ENCODE data around the gene IRS1. TPM values are rescaled to one million over a fixed set of nuclear protein-coding genes. Genes with fewer than 3 reads are reported as not detected.

The IRS1 gene
- total RNA-seq, 6 experiments from 2014 or later, result 9.0 to 24.4 (median 15.8) TPM

DNA sequence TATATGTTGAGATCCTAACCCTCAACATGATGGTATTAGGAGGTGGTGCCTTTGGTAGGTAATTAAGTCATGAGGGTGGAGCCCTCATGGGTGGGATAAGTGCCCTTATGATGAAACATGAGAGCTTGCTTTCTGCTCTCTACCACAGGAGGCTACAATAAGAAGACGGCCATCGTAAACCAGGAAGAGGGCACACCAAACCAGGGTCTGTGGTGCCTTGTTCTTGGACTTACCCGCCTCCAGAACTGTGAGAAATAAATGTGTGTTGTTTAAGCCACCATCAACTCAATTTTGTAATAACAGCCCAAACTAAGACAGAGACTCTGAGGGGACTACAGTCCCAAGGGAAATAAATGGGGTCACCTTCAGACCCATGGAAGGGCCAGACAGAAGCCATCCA, 52.3 kb downstream of the IRS1 start:
- Histone ChIP-seq H3K4me3 (no peak overlapping the region), H3K36me3 (no peaks in the 10 kb centered on the region), H3K4me1 (peaks cover 0 to 15% (median 2%) of the 10 kb centered on the region in 4 donors), H3K27ac (no peak overlapping the region), H3K9me3 (no peaks in the 10 kb centered on the region), H3K27me3 (no peaks in the 10 kb centered on the region)
- intact Hi-C loops (cut with DNase I), result loop anchor here in 1 of 2 donors (10.0 kb wide), 1 partner anchor 48 kb away; the partner anchor contains the start of gene IRS1
- TF ChIP-seq, protein P1, sequence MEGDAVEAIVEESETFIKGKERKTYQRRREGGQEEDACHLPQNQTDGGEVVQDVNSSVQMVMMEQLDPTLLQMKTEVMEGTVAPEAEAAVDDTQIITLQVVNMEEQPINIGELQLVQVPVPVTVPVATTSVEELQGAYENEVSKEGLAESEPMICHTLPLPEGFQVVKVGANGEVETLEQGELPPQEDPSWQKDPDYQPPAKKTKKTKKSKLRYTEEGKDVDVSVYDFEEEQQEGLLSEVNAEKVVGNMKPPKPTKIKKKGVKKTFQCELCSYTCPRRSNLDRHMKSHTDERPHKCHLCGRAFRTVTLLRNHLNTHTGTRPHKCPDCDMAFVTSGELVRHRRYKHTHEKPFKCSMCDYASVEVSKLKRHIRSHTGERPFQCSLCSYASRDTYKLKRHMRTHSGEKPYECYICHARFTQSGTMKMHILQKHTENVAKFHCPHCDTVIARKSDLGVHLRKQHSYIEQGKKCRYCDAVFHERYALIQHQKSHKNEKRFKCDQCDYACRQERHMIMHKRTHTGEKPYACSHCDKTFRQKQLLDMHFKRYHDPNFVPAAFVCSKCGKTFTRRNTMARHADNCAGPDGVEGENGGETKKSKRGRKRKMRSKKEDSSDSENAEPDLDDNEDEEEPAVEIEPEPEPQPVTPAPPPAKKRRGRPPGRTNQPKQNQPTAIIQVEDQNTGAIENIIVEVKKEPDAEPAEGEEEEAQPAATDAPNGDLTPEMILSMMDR (IDR thresholded peaks at IDR 0.05), result no peak
- TF ChIP-seq POLR2A (IDR thresholded peaks at IDR 0.05), result no peak
- 94% methylated on average over 3 of the region's 3 CpGs for WGBS (ENCODE audit: insufficient coverage, low coverage, low lambda C conversion rate, missing lambda C conversion rate)
- DNase-seq, result no peak
- no peak for ATAC-seq

DNA sequence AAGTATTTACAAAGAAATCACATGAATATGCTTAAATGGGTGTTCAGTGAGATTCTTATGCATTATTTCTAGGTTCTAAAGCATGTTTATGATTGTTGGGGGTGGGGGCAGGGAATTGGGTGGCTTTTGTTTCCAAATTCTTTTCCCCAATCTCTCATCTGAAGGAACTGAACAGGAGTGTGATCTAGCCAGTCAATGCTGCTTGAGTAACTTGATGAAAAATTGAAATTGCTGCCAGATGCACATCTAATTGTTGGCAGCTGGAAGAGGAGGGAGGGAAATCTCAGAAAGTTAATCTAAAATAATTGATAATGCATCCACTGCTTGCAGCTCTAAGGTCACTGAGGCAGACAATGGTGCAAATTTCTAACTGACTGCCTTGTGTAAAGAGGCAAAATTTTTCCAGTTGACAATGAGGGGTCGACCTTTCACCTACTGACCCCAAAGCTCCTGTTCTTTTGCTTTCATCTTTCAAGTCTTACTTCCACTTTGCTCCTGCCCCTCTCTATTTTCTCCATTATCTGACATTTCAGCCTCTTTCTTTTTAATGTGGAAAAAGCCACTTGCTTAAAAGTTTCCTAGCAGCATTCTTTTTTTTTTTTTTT, 53.3 kb downstream of the IRS1 start:
- TF ChIP-seq POLR2A (IDR thresholded peaks at IDR 0.05), result no peak
- TF ChIP-seq, protein P1 (IDR thresholded peaks at IDR 0.05), result no peak
- H3K4me1 ChIP-seq, result peaks cover 0 to 22% (median 4%) of the 10 kb centered on the region in 4 donors
- ATAC-seq (no peak), DNase-seq (no peak)
- no peaks in the 10 kb centered on the region for H3K9me3 ChIP-seq
- no peaks in the 10 kb centered on the region for H3K36me3 ChIP-seq
- intact Hi-C loops (cut with DNase I), result loop anchor here in 1 of 2 donors (10.0 kb wide), 1 partner anchor 49 kb away; the partner anchor contains the start of gene IRS1
- H3K27ac ChIP-seq, result no peak overlapping the region
- no peaks in the 10 kb centered on the region for H3K27me3 ChIP-seq
- no peak overlapping the region for H3K4me3 ChIP-seq
- WGBS (ENCODE audit: insufficient coverage, low coverage, low lambda C conversion rate, missing lambda C conversion rate), result 29% methylated on average over 1 of the region's 1 CpG

DNA sequence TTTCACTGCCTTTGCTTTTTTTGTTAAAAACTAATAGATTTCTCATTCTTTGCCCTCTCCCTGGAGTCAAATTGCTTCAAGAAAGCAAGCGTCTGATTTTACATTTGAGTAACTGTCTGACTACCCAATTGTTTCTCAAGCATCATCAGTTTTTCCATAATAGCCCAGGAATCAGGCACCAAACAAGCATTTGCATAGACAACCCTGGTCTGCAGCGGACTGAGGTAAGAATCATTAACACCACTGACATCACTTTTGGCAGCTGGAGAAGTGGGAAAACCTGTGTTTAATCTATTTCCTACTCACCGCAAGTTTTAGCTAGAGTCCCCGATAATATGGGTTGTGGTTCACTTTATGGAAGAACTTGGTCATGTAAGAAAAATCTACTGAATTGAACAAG, 55.7 kb downstream of the IRS1 start:
- peaks cover 0 to 44% (median 13%) of the 10 kb centered on the region in 4 donors for H3K4me1 ChIP-seq
- ATAC-seq, result peak in 1 of 4 donors; percentile 50
- H3K27ac ChIP-seq, result no peak overlapping the region
- TF ChIP-seq, protein P1 (IDR thresholded peaks at IDR 0.05), result no peak
- TF ChIP-seq POLR2A (IDR thresholded peaks at IDR 0.05), result no peak
- intact Hi-C loops (cut with DNase I), result loop anchor here in 1 of 2 donors (10.0 kb wide), 1 partner anchor 51 kb away; the partner anchor contains the start of gene IRS1
- no peaks in the 10 kb centered on the region for H3K36me3 ChIP-seq
- DNase-seq, result no peak
- 56% methylated on average over 4 of the region's 4 CpGs for WGBS (ENCODE audit: insufficient coverage, low coverage, low lambda C conversion rate, missing lambda C conversion rate)
- H3K9me3 ChIP-seq, result no peaks in the 10 kb centered on the region
- H3K4me3 ChIP-seq, result no peak overlapping the region
- H3K27me3 ChIP-seq, result no peaks in the 10 kb centered on the region

DNA sequence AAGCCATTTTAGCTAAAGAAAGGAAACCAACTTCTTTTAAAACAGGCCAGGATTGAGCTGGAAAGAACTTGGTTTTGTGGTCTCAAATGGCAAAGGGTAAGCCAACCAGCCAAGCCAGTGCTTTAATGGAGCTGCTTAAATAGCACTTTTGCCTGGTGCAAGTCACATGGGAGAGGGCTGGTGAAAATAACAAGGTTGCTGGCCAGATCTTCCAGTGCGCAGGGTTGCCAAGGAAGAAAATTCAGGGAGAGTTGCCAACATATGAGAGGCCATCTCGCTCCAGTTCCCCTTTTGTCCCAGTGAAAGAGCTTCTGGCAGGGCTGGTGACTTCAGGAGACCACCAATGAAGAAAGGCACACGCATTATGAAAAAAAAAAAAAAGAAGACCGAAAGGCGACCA, 57.3 kb downstream of the IRS1 start:
- WGBS (ENCODE audit: insufficient coverage, low coverage, low lambda C conversion rate, missing lambda C conversion rate), result 41% methylated on average over 5 of the region's 5 CpGs

More for the DNA sequence above, 57.3 kb downstream of the IRS1 start:
- DNase-seq (peak in 2 of 3 donors; percentile 58 to 77), ATAC-seq (peak; percentile 44 to 67 (median 60))
- TF ChIP-seq, protein P1 (IDR thresholded peaks at IDR 0.05), result no peak
- no peak for TF ChIP-seq POLR2A (IDR thresholded peaks at IDR 0.05)
- Histone ChIP-seq H3K4me1 (peaks cover 0 to 57% (median 20%) of the 10 kb centered on the region in 4 donors), H3K36me3 (no peaks in the 10 kb centered on the region), H3K27me3 (no peaks in the 10 kb centered on the region), H3K27ac (peak overlapping the region; percentile 24 to 70 (median 68)), H3K9me3 (no peaks in the 10 kb centered on the region), H3K4me3 (no peak overlapping the region)
- intact Hi-C loops (cut with DNase I), result loop anchor here in 1 of 2 donors (10.0 kb wide), 1 partner anchor 52 kb away; the partner anchor contains the start of gene IRS1
